MG63 (cell line): Measurements from ENCODE around the gene FLRT2. TPM values are rescaled to one million over a fixed set of nuclear protein-coding genes. Genes with fewer than 3 reads are reported as not detected.

Source experiments
- DNase-seq: peaks from one replicate; pipeline ENCODE4 v3.0.0-alpha.2; 2020
- H3K27me3 ChIP-seq: fragments of 250-450 bp; sonication (Bioruptor Pico); 2 replicates; pipeline ENCODE4 v1.5.1; 2020; ENCODE audit warnings: mild to moderate bottlenecking, moderate library complexity
- H3K36me3 ChIP-seq: fragments of 250-450 bp; sonication (Bioruptor Pico); 2 replicates; pipeline ENCODE4 v1.5.1; 2020; ENCODE audit warnings: mild to moderate bottlenecking, moderate library complexity
- H3K4me3 ChIP-seq: fragments of 250-450 bp; sonication (Bioruptor Pico); 2 replicates; pipeline ENCODE4 v1.5.1; 2020; ENCODE audit warnings: mild to moderate bottlenecking, moderate library complexity
- H3K9me3 ChIP-seq: fragments of 250-450 bp; sonication (Bioruptor Pico); 2 replicates; pipeline ENCODE4 v1.5.1; 2020; ENCODE audit warnings: mild to moderate bottlenecking, moderate library complexity
- total RNA-seq: library from RNA; depleted of rRNA; stranded (reverse); fragments of >200 nt; shearing (Covaris generic); gene quantifications from 2 replicates; pipeline ENCODE4 v1.2.3, GENCODE V29; 2014; ENCODE audit warnings: low replicate concordance

Gene FLRT2
- total RNA-seq, 1 experiment from 2014 or later: 2.5 TPM

DNA sequence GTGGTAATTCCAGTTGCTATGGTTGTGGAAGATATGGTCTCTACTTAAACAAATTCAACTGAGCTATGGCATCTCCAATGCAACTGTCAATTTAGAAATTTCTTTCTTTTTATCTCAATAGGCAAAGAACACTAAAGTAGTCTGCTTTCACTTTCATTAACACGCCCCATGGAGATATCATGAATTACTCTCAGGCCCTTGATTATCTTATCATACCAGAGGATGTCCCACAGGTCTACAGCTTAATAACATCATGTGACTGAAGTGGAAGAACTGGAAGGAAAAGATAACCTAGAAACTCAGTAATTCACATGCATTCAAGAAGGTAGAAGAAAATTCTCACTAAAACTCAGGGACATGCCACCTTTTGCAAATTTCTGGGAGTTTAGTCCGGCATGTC lies 114.3 kb downstream of the FLRT2 start:
- no peak for DNase-seq
- Histone ChIP-seq H3K27me3 (no peaks in the 10 kb centered on the region), H3K4me3 (no peak overlapping the region), H3K9me3 (no peaks in the 10 kb centered on the region), H3K36me3 (no peaks in the 10 kb centered on the region)

DNA sequence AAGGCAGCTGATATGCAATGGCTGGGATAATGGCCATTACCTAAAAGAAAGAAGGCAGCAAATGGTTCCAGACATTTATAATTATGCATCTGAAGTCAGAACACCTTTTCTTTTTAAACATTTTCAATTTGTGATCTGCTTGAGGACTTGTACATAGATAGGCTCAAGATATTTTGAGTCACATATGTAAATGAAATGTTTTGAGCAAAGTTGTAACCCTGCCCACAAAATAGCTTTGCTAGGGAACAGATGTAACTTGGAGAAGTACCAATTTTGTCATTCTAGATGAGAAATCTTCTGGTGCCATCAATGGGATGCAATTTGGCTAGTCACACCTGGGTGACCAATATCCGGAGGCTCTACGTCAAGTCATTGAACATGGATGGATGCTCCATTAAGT lies 123.1 kb downstream of the FLRT2 start:
- DNase-seq: no peak
- no peaks in the 10 kb centered on the region for H3K9me3 ChIP-seq
- H3K36me3 ChIP-seq: no peaks in the 10 kb centered on the region
- H3K4me3 ChIP-seq: no peak overlapping the region
- H3K27me3 ChIP-seq: no peaks in the 10 kb centered on the region

DNA sequence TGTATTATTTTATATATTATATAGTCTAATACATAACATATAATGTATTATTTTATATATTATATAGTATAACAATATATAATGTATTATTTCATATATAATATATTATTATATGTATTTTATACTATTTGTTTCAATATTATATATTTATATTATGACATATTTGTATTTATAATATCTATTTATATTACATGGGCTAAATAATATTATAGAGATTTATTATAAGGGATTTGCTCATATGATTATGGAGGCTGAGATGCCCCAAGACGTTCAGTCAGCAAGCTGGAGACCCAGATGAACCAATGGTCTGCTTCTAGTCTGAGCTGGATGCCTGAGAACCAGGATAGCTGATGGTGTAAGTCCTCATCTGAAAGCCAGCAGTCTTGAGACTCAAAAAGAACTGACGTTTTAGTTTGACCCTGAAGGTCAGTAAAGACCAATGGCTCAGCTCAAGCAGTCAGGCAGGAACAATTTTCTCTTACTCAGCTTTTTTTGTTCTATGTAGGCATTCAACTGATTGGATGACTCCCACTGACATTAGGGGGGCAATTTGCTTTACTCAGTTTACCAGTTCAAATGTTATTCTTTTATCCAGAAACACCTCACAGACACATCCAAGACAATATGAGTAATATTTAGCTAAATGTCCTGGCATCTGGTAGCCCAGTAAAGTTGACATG lies 130.4 kb downstream of the FLRT2 start:
- Histone ChIP-seq H3K27me3 (no peaks in the 10 kb centered on the region), H3K36me3 (no peaks in the 10 kb centered on the region), H3K9me3 (no peaks in the 10 kb centered on the region), H3K4me3 (no peak overlapping the region)
- no peak for DNase-seq

DNA sequence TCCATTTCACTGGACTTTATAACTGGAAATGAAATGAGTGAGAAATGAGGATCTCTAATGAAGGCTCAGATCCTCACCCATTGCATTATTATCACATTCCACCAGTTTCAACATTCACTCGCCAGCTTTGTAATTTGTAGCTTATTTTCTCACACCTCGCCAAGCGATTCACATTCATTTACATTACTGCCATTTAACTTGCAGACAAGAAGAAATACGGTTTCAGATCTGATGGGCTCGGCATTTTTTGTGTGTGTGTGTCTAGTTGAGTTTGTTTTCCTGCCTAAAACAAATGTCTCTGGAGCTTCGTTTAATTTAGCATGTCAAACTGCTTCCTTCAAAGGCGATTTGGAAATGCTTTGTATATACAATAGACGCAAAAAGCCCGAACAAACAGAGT lies 132.2 kb downstream of the FLRT2 start:
- H3K9me3 ChIP-seq: no peaks in the 10 kb centered on the region
- no peak for DNase-seq
- H3K36me3 ChIP-seq: no peaks in the 10 kb centered on the region
- no peak overlapping the region for H3K4me3 ChIP-seq
- no peaks in the 10 kb centered on the region for H3K27me3 ChIP-seq

DNA sequence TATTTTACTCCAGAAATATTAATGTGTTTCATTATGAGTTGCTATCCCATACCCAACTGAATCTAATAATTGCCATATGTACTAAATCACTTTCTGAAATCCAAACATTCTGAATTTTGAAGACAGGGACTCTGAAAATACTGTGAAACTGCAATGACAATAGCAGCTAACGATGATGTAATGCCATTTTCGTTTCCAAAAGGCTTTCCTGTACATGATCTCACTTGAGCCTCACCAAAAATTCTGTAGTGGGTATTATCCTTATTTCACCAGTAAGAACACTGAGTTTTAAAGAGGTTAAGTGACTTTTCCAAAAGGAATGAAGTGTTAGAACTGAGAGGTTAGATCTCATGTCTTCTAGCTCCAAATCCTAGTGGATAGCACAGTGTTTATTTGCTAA lies 133.3 kb downstream of the FLRT2 start:
- no peak for DNase-seq
- no peaks in the 10 kb centered on the region for H3K36me3 ChIP-seq
- H3K9me3 ChIP-seq: no peaks in the 10 kb centered on the region
- H3K27me3 ChIP-seq: no peaks in the 10 kb centered on the region
- H3K4me3 ChIP-seq: no peak overlapping the region

DNA sequence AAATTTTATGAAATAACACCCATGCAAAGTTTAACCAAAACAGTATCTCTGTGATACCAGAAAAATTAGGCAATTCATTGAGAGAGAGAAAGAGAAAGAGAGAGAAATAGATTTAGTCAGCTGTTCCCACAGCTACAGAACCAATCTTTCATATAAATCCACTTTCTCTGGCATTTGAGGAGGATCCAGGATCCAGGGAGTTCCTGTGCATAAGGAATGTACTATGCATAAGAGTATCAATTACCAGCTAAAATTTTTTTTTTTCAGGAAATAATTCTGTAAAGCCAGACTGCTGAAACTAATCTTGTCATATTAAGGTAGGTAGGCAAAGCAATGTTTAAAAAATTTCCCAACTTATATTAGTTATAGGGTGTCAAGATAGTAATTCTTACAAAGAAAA lies 133.7 kb downstream of the FLRT2 start:
- Histone ChIP-seq H3K9me3 (no peaks in the 10 kb centered on the region), H3K36me3 (no peaks in the 10 kb centered on the region), H3K4me3 (no peak overlapping the region), H3K27me3 (no peaks in the 10 kb centered on the region)
- DNase-seq: no peak

DNA sequence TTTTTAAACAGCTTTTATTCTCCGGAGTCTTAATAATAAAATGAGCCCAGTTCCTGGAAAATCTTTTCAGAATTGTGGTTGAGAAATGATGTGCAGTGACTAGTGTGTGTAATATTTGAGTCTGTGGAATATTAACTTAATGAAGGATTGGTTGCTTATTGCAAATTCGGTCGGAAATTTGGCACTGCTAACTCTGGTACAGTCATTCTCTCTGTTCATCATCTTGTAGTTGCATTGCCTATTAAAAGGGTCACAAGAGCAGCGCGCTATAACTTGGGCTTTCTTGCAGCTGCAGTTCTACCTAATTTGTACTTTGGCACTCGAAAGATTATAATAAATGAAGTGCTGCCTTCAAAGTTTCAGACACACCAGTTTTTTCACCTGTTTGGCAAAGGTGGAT lies 146.0 kb downstream of the FLRT2 start:
- Histone ChIP-seq H3K9me3 (no peaks in the 10 kb centered on the region), H3K36me3 (no peaks in the 10 kb centered on the region), H3K4me3 (no peak overlapping the region), H3K27me3 (no peaks in the 10 kb centered on the region)
- no peak for DNase-seq

DNA sequence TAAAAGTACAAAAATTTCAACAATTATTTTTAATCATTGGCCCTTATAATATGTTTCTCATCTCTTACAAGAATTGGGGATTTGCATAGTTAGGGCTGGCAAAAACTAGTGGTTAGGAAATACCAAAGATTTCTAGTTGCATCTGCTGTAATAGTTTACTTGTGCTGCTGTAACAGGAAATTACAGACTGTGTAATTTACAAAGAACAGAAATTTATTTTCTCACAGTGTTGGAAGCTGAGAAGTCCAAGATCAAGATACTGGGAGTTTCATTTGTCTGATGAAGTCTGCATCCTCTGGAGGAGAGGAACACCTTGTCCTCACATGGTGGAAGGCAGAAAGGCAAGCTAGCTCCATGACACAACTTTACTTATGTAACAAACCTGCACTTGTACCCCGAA lies 157.0 kb downstream of the FLRT2 start:
- no peaks in the 10 kb centered on the region for H3K9me3 ChIP-seq
- no peak overlapping the region for H3K4me3 ChIP-seq
- H3K27me3 ChIP-seq: no peaks in the 10 kb centered on the region
- H3K36me3 ChIP-seq: no peaks in the 10 kb centered on the region
- no peak for DNase-seq

DNA sequence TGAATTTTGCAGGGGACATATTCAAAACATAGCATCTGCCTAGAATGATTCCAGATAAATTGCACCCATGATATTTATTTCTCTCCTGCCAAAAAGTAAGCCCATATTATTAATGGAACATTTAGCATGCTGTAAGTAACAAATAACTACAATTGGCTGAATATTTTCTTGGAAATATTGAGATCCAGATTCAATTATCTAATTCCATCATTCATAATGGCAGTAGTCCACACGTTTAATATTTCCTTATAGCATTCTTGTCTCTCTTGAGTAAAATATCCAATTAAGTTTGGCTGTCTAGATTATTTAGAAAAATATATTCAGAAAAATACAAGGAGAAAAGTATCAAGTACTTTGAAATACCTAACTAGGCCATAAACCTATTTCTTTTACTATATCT lies 157.5 kb downstream of the FLRT2 start:
- Histone ChIP-seq H3K4me3 (no peak overlapping the region), H3K36me3 (no peaks in the 10 kb centered on the region), H3K9me3 (no peaks in the 10 kb centered on the region), H3K27me3 (no peaks in the 10 kb centered on the region)
- no peak for DNase-seq

DNA sequence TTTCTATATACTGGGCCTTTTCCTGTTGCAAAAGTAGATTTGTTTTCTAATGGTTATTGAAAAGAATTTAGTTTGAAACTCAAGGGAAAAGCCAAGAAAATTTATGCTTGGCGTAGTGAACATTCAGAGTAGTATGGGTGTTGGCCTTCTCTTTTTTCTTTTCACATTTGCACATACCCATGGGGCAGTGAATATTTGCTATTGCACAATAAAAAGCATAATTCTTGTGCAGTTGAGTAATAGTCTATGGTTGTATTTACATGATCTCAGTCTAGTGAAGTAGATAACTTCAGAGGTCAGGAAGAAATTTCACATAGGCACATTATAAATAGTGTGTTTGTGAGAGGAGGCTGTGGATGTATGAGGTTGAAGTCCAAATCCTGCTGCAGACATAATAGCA lies 158.1 kb downstream of the FLRT2 start:
- DNase-seq: no peak
- no peak overlapping the region for H3K4me3 ChIP-seq
- no peaks in the 10 kb centered on the region for H3K36me3 ChIP-seq
- no peaks in the 10 kb centered on the region for H3K9me3 ChIP-seq
- no peaks in the 10 kb centered on the region for H3K27me3 ChIP-seq

DNA sequence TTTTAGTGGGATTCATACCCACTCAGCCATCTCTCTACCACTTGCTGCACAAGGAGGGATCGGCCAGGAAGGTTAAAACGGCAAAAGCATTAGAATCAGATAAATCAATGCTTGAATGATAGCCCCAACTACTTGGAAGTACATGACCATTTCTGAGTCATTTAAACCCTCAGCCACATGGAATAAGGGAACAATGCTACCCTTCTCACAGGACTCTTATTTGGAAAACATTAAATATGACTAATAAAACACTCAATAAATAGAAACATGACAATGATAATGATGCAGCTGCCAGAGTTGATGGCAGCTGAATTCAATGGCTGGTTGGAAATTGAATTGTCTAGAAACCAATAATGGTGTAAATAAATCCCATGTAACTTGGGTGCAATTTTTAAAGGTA lies 165.4 kb downstream of the FLRT2 start:
- DNase-seq: no peak
- H3K9me3 ChIP-seq: no peaks in the 10 kb centered on the region
- no peak overlapping the region for H3K4me3 ChIP-seq
- no peaks in the 10 kb centered on the region for H3K36me3 ChIP-seq
- no peaks in the 10 kb centered on the region; the same call in 1 of the 2 replicates for H3K27me3 ChIP-seq

DNA sequence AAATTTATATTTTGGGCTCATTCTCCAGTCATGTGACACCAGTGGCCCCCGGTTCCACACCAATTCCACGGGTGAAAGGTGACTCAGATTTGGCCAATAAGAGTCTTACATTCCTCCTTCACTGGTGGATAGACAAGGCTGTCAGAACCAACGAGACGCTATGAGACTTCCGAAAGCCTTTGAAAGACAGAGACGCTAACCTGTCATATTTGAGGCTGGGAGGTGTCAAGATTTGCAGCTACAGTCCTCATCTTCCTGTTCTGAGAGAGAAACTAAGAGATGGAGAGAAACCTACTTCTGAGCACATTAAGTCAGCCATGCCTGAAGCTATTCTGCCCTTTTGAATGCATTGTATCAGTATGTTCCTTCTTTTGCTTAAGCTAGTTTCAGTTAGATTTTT lies 171.2 kb downstream of the FLRT2 start:
- no peaks in the 10 kb centered on the region for H3K36me3 ChIP-seq
- no peak for DNase-seq
- no peak overlapping the region for H3K4me3 ChIP-seq
- H3K27me3 ChIP-seq: no peaks in the 10 kb centered on the region; the same call in 1 of the 2 replicates
- no peaks in the 10 kb centered on the region for H3K9me3 ChIP-seq

DNA sequence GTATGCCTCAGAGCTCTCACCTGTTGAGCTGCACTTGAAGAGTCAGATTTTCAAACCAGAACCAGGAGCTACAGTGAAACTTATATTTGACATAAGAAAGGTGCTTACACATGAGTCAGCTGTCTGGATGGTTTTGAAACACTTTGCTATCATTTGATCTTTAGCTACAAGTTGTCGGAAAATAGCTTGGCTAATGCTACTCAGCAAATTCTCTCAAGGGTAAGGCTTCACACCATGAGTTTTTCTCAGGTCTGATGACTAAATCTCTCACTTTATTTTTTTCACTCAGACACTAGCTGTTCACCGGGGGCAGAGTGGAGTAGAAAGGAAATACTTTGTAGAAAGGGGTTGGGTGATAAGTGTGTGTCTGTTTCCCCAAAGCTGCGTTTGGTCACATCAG lies 171.8 kb downstream of the FLRT2 start:
- H3K36me3 ChIP-seq: no peaks in the 10 kb centered on the region
- no peaks in the 10 kb centered on the region; the same call in 1 of the 2 replicates for H3K27me3 ChIP-seq
- H3K4me3 ChIP-seq: no peak overlapping the region
- DNase-seq: no peak
- no peaks in the 10 kb centered on the region for H3K9me3 ChIP-seq

DNA sequence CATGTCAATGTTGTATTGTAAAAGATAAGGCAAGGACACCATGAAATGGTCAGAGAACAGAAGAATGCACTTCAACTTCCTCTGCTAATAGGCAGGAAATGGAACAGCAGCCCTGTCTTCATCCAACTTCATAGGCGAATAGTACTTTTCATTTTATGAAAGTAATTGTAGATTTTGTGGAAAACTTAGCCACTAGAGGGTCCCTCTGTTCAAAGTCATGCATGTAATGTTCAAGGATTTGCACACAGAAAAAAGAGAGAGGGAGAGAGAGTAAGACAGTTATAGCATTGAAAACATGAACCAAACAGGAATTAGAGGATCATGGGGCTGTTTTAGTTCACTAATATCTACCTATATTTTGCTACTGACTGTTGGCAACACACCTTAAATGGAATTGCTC lies 172.2 kb downstream of the FLRT2 start:
- H3K36me3 ChIP-seq: no peaks in the 10 kb centered on the region
- H3K4me3 ChIP-seq: no peak overlapping the region
- H3K9me3 ChIP-seq: no peaks in the 10 kb centered on the region
- DNase-seq: no peak
- no peaks in the 10 kb centered on the region; the same call in 1 of the 2 replicates for H3K27me3 ChIP-seq

DNA sequence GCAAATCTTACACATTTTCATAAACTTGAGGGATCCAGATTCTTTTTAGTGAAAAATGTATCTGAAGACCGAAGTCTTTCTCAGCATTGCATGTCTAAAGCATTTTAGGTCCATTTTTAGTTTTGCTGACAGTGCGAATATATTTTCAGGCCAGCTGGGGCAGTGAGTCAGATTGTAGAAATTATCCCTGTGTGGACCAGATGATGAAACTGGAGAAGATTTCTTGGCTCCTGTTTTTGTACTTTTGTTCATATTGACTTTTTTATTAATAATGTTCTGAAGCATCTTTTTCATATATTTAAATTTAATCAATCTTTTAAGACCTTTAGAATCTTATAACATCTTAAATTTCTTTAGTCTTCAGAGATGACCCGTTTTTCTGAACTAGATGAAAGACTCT lies 173.1 kb downstream of the FLRT2 start:
- DNase-seq: no peak
- no peak overlapping the region for H3K4me3 ChIP-seq
- H3K27me3 ChIP-seq: no peaks in the 10 kb centered on the region; the same call in 1 of the 2 replicates
- H3K36me3 ChIP-seq: no peaks in the 10 kb centered on the region
- H3K9me3 ChIP-seq: no peaks in the 10 kb centered on the region
